HL-60 (cell line): ENCODE results near the gene SORCS1.
"Not testable (repeated sequence)": the region's sequence is repeated elsewhere in the genome, so short reads cannot be mapped to it uniquely, and the experiment has no call there.

Experiments
- DNase-seq, 2 experiments: peaks; one replicate each; pipeline ENCODE4 v3.0.0-alpha.2; 2010 to 2020; ENCODE audit warnings: low read depth in 1 of 2, low spot score in 1 of 2
- H3K27ac ChIP-seq: fragments of 250-450 bp; sonication (Bioruptor Pico); replicated peaks from 2 replicates; pipeline ENCODE4 v1.5.1; 2020; ENCODE audit warnings: mild to moderate bottlenecking, moderate library complexity
- H3K27me3 ChIP-seq: fragments of 250-450 bp; sonication (Bioruptor Pico); 2 replicates; pipeline ENCODE4 v1.5.1; 2021; ENCODE audit warnings: mild to moderate bottlenecking, moderate library complexity; ENCODE audit not compliant: insufficient read depth, poor library complexity, severe bottlenecking
- H3K4me3 ChIP-seq: replicated peaks from 2 replicates; pipeline ENCODE4 v1.5.1; 2011; ENCODE audit warnings: mild to moderate bottlenecking, control low read depth, low read length; ENCODE audit not compliant: insufficient read depth
- CTCF ChIP-seq: IDR thresholded peaks from one replicate; pipeline ENCODE4 v1.5.1; 2011; ENCODE audit warnings: low read length, control low read depth, inconsistent platforms; ENCODE audit not compliant: insufficient read depth
- GABPA ChIP-seq: IDR thresholded peaks from 2 replicates; pipeline ENCODE4 v1.6.1; 2012; ENCODE audit warnings: low read depth
- POLR2AphosphoS5 ChIP-seq: IDR thresholded peaks from 2 replicates; pipeline ENCODE4 v1.6.1; 2012; ENCODE audit warnings: low read depth
- REST ChIP-seq: IDR thresholded peaks from 2 replicates; pipeline ENCODE4 v1.6.1; 2012; ENCODE audit warnings: low read depth; ENCODE audit not compliant: insufficient replicate concordance
- SPI1 ChIP-seq: IDR thresholded peaks from 2 replicates; pipeline ENCODE4 v1.6.1; 2012; ENCODE audit warnings: low read depth, mild to moderate bottlenecking, borderline replicate concordance

SORCS1 gene

GRCh38 chr10:107028236-107028635 lies 136.3 kb downstream of the SORCS1 start:
- peak; percentile 5 to 26 for DNase-seq
- TF ChIP-seq CTCF (no peak), SPI1 (peak; percentile 45; the same call in 1 of the 2 replicates)
- Histone ChIP-seq H3K27ac (no peak overlapping the region), H3K27me3 (no peaks in the 10 kb centered on the region), H3K4me3 (no peak overlapping the region)

- no peak overlapping the region for H3K4me3 ChIP-seq
- TF ChIP-seq POLR2AphosphoS5 (no peak), CTCF (no peak)
- H3K27ac ChIP-seq: no peak overlapping the region
- no peak for DNase-seq
- no peaks in the 10 kb centered on the region for H3K27me3 ChIP-seq
Observed at GRCh38 chr10:107025676-107026075, 138.8 kb downstream of the SORCS1 start.

GRCh38 chr10:107024033-107024432 lies 140.5 kb downstream of the SORCS1 start:
- not testable (repeated sequence) for DNase-seq, H3K4me3 ChIP-seq, H3K27me3 ChIP-seq, H3K27ac ChIP-seq

DNA sequence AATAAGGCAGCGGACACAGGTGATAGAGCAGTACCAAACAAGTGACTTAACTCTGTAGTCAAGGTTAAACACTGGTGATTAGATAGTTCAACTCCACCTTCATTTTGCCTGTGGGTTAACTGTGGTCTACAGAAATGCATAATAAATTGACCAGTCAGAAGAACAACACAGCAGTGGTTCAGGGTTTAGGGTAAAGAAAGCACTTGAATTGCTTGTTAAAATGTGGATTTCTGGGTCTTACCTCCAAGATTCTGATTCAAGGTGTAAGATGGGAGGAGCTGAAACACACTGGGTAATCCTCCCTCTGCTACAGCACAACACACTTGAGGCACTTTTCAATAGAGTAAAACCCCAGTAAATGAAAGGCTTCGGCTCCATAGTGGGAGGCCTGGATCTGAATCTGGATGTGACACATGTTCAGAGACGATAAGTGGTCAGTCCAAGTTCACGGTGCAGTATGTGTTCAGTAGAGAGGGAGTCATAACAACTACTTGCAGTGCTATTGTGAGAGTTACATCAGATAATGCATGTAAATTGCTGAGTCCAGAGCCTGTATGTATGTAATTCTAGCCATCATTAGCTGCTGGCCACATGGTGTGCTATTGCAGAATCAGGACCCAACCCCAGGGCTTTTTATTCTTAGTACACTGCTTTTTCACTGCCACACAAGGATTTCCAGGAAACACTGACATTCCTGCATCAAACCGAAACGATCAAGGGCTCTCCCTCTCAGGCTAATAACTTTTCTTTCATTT lies 141.7 kb downstream of the SORCS1 start:
- no peak for DNase-seq
- H3K4me3 ChIP-seq: no peak overlapping the region
- H3K27ac ChIP-seq: no peak overlapping the region
- no peak for TF ChIP-seq REST
- TF ChIP-seq GABPA: no peak
- TF ChIP-seq CTCF: no peak
- TF ChIP-seq POLR2AphosphoS5: no peak
- TF ChIP-seq SPI1: no peak
- no peaks in the 10 kb centered on the region for H3K27me3 ChIP-seq

DNA sequence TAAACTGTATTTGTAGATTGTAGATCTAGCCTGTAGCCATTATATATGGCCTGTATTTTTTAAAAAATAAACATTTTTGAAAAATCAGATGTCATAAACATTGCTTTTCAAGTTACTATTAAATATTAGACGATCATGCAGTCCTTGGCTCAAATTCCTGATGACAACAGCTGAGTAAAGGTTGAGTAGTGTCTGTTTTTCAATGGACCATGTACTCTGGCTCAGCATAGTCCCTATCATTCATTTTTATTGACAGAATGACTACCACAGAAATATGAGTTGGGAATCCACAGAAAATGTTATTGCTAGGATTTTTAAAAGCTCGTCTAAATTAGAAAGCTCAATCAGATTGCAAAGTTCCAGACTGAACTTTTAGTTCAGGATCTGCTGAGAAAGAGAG lies 145.4 kb downstream of the SORCS1 start:
- Histone ChIP-seq H3K27ac (no peak overlapping the region), H3K27me3 (no peaks in the 10 kb centered on the region), H3K4me3 (no peak overlapping the region)
- no peak for TF ChIP-seq SPI1
- no peak for TF ChIP-seq CTCF
- no peak for TF ChIP-seq POLR2AphosphoS5
- no peak for TF ChIP-seq REST
- TF ChIP-seq GABPA: no peak
- no peak for DNase-seq
